Measurements from ENCODE around the gene MAT2A.

MAT2A gene

DNA sequence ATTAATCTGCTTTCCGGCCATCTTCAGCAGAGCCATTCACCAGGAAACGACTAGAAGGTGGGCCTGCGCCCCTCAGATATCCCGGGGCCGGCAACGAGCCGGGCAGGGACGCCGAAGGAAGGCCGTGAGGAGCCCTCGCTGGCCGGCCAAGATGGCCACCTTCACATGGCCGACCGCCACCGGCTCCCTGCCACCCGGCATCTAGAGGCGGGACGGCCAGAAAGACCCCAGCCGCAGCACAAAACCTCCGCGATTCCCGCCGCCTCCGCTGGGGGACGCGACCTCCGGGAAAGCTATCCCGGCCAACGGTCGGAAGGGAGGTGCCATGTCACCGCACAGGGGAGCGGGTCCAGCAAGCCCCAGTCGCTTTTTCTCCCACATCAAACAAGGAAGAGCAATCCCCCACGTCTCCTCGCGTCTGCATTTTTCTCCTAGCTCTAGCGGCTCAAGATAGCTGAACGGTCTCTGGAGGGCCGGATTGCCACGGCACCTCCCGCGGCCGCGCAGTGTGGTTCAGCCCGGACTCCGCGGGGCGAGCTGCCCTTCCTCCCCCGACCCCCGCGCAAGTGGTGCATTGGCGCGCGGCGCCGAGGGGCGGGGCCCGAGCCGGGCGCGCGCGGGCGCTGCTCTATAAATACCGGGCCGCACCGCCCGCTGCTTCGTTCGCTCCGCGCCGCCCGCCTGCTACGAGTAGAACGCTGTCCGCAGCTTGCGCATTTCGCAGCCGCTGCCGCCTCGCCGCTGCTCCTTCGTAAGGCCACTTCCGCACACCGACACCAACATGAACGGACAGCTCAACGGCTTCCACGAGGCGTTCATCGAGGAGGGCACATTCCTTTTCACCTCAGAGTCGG, at the start of gene MAT2A:
MAT2A (plus strand) TSS at position 662 of the 854 bp plus-strand sequence; CDS start at position 782, 120 bp downstream.
- DNase-seq (ENCODE audit: extremely low read depth, low read depth) = peak; percentile 88
- TF ChIP-seq CTCF (IDR thresholded peaks at IDR 0.05; ENCODE audit: low read depth, low read length) = peak; percentile 77

- TF ChIP-seq CTCF (IDR thresholded peaks at IDR 0.05; ENCODE audit: low read depth, low read length) = no peak
- DNase-seq (ENCODE audit: extremely low read depth, low read depth) = no peak
Measured at GRCh38 chr2:85490861-85491755, 47.9 kb upstream of the MAT2A start.

DNA sequence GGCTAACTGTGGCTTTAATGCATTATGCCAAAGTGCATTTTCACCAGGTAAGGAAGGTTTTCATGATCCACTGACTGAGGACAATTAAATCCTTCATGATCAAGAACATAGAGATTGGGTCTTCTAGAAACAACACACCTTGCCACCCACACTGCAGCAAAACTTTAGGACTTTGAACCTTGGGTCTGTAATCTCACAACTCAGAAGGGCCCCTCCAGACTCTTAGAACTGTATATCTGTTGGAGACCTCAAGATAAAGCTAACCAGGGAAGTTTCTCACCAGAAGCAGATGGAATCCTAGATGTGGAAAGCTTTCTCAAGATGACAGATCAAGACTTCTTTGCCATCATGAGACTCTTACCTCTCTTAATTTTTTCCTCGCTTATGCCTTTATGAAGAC, 42.5 kb upstream of the MAT2A start:
- TF ChIP-seq CTCF (IDR thresholded peaks at IDR 0.05; ENCODE audit: low read depth, low read length) = no peak

GRCh38 chr2:85497944-85498630, 40.9 kb upstream of the MAT2A start:
- DNase-seq (ENCODE audit: extremely low read depth, low read depth) = no peak
- TF ChIP-seq CTCF (IDR thresholded peaks at IDR 0.05; ENCODE audit: low read depth, low read length) = no peak

More for the DNA sequence above, 42.5 kb upstream of the MAT2A start:
- no peak for DNase-seq (ENCODE audit: extremely low read depth, low read depth)

- no peak for TF ChIP-seq CTCF (IDR thresholded peaks at IDR 0.05; ENCODE audit: low read depth, low read length)
- DNase-seq (ENCODE audit: extremely low read depth, low read depth) = no peak
Measured at GRCh38 chr2:85501248-85501647, 37.7 kb upstream of the MAT2A start.

- TF ChIP-seq CTCF (IDR thresholded peaks at IDR 0.05; ENCODE audit: low read depth, low read length) = no peak
- DNase-seq (ENCODE audit: extremely low read depth, low read depth) = no peak
Measured at GRCh38 chr2:85502720-85503119, 36.2 kb upstream of the MAT2A start.
